Esophagus muscularis mucosa (tissue), 4 donors: ENCODE measurements around the gene POSTN. TPM values are rescaled to one million over a fixed set of nuclear protein-coding genes. Genes with fewer than 3 reads are reported as not detected.

Experiments used
- DNase-seq: peaks from one replicate; pipeline ENCODE4 v3.0.0-alpha.2; 2017; ENCODE audit errors: extremely low spot score
- H3K27ac ChIP-seq, 4 donors: fragments of 200-600 bp; sonication (generic); replicated peaks in 1 of 4; 1 replicate in 3 of 4; 2 replicates in 1 of 4; pipeline ENCODE4 v1.5.1; 2016 to 2019; ENCODE audit warnings: mild to moderate bottlenecking in 1 of 4
- H3K27me3 ChIP-seq, 4 donors: fragments of 200-600 bp; sonication (generic); one replicate each; pipeline versions ENCODE4 v1.5.1 to v1.6.0; 2016 to 2019
- H3K36me3 ChIP-seq, 4 donors: fragments of 200-600 bp; sonication (generic); one replicate each; pipeline ENCODE4 v1.5.1; 2016 to 2019
- H3K4me1 ChIP-seq, 4 donors: fragments of 200-600 bp; sonication (generic); one replicate each; pipeline ENCODE4 v1.5.1; 2016 to 2019
- H3K4me3 ChIP-seq, 4 donors: fragments of 200-600 bp; sonication (generic); 1 replicate in 2 of 4; 2 replicates in 2 of 4; pipeline ENCODE4 v1.5.1; 2016 to 2019; ENCODE audit warnings: mild to moderate bottlenecking in 4 of 4, moderate library complexity in 1 of 4
- H3K9me3 ChIP-seq, 4 donors: fragments of 200-600 bp; sonication (generic); 1 replicate in 3 of 4; 2 replicates in 1 of 4; pipeline ENCODE4 v1.5.1; 2016 to 2019
- CTCF ChIP-seq, 3 experiments: fragments of 200-600 bp in 2 of 3; fragments of 450-650 bp in 1 of 3; sonication (generic) in 2 of 3; IDR thresholded peaks; one replicate each; pipeline ENCODE4 v1.5.1; 2017 to 2019; ENCODE audit warnings: antibody characterized with exemption in 3 of 3, mild to moderate bottlenecking in 2 of 3, moderate library complexity in 1 of 3
- EP300 ChIP-seq: sonication (generic); formaldehyde crosslinking; IDR thresholded peaks from one replicate; pipeline ENCODE4 v1.6.1; 2017; ENCODE audit warnings: antibody characterized with exemption
- POLR2A ChIP-seq: fragments of 450-650 bp; IDR thresholded peaks from one replicate; pipeline ENCODE4 v1.6.1; 2017; ENCODE audit warnings: antibody characterized with exemption, moderate library complexity, mild to moderate bottlenecking, low read depth
- POLR2AphosphoS5 ChIP-seq, 2 donors: sonication (generic); formaldehyde crosslinking; IDR thresholded peaks; one replicate each; pipeline ENCODE4 v1.6.1; 2017; ENCODE audit warnings: antibody characterized with exemption in 2 of 2
- WGBS: methylation state at CpG from one replicate; pipeline ENCODE4 v1.1.5; 2018; 5-methylcytosine and 5-hydroxymethylcytosine counted together
- intact Hi-C: fragments of 100-400 bp; cut with DNase I; formaldehyde crosslinking; loops from one replicate; pipeline ENCODE4 v1.15.1; 2023
- total RNA-seq, 4 donors: library from RNA; depleted of rRNA; stranded (reverse); fragments of >200 nt; gene quantifications; one replicate each; pipeline versions ENCODE4 v1.1.0 to v1.2.1, GENCODE V29; 2016

Gene POSTN
- total RNA-seq, 4 donors from 2014 or later: 21.6 to 81.7 (median 50.2) TPM

- no peak for DNase-seq
- Histone ChIP-seq H3K27me3 (no peaks in the 10 kb centered on the region), H3K4me1 (no peaks in the 10 kb centered on the region), H3K4me3 (no peak overlapping the region), H3K36me3 (no peaks in the 10 kb centered on the region), H3K27ac (no peak overlapping the region), H3K9me3 (peaks cover 0 to 8% (median 4%) of the 10 kb centered on the region in 4 donors)
- 74% methylated on average over 3 of the region's 3 CpGs for WGBS
- TF ChIP-seq CTCF (IDR thresholded peaks at IDR 0.05) (no peak), POLR2AphosphoS5 (IDR thresholded peaks at IDR 0.05) (no peak), EP300 (no peak), POLR2A (no peak)
- intact Hi-C loops: no loop called here
Observed at GRCh38 chr13:37526710-37527473, 71.7 kb downstream of the POSTN start.

GRCh38 chr13:37515226-37515625, 83.3 kb downstream of the POSTN start:
- no peak for TF ChIP-seq POLR2A
- no peak for TF ChIP-seq CTCF (IDR thresholded peaks at IDR 0.05)
- Histone ChIP-seq H3K4me3 (no peak overlapping the region), H3K27me3 (no peaks in the 10 kb centered on the region), H3K36me3 (no peaks in the 10 kb centered on the region), H3K9me3 (no peaks in the 10 kb centered on the region), H3K4me1 (no peaks in the 10 kb centered on the region), H3K27ac (no peak overlapping the region)
- WGBS: 84% methylated on average over 1 of the region's 1 CpG
- DNase-seq: no peak
- intact Hi-C loops: no loop called here
